Measurements from ENCODE around the gene FGGY.
"Not testable (repeated sequence)": the region's sequence is repeated elsewhere in the genome, so short reads cannot be mapped to it uniquely, and the experiment has no call there.

The FGGY gene

DNA sequence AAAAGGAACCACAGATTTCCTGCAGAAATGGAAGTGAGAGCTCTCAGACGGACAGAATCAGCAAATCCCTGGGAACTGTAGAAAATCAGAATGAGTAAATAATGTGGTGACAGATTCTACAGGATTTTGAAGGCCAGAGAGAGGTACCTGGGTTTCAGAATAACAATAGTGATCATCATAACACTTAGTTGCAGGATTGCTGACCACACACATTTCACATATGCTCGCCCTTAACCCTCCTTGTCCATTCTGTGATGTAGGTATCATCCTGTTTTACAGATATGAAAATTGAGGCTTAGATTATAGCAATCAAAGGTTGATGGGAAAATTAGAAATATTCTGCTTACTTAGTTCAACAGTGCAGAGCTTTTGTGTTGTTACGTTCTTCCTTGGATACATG, 419.9 kb downstream of the FGGY start:
- Histone ChIP-seq H3K36me3 (ENCODE audit: insufficient read depth, low read length) (no peaks in the 10 kb centered on the region), H3K9ac (ENCODE audit: low read depth, low read length) (no peak overlapping the region), H3K27ac (ENCODE audit: low read depth, low read length) (no peak overlapping the region), H3K4me3 (ENCODE audit: low read length) (no peak overlapping the region), H3K27me3 (ENCODE audit: insufficient read depth, low read length) (no peaks in the 10 kb centered on the region), H3K9me3 (ENCODE audit: insufficient read depth, low read depth, low read length) (no peaks in the 10 kb centered on the region), H3K4me1 (ENCODE audit: insufficient read depth, low read length) (peaks cover 6% of the 10 kb centered on the region; the same call in 1 of the 2 replicates)
- WGBS, result 88% methylated on average over 1 of the region's 3 CpGs

DNA sequence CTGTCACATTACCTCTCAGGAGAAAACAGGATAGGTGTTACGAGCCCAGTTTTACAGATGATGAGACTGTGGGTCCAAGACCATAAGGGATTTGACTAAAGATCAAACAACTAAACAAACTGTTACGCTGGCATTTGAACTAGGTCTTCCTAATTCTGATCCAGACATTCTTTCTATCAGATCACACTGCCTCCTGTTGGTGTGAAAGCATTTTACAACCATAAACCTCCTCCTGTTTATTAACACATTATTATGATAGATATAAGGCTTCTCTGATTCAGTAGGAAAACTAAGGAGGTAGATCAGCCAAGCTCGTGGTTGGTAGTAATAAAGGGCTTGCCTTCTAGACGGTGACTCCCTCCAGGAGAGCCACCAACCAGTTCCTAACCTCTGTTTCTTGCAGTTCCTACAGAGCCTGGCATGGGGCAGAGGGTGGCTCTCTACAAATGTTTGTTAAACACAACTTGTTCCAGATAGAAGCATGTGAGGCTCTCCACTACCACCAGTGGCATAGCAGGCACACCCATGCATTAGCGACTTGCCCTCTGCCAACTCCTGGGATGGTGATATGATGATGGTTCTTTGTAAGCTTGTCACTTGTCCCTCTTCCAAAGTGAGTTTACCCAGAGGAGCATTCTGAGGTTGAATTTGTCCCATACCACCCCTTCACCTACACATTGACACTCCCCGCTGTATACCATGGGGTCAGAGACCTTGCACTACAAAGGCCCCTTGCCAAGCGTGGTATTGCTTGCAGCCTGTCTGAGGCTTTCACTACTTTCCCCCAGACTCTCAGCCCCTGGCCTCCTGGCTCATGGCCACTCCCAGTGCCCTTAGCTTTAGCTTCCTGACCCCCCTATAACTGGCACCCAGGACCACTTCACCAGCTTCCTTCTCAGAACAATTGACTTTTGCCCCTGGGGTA, 421.4 kb downstream of the FGGY start:
- no peaks in the 10 kb centered on the region for H3K36me3 ChIP-seq (ENCODE audit: insufficient read depth, low read length)
- no peak overlapping the region for H3K9ac ChIP-seq (ENCODE audit: low read depth, low read length)
- H3K9me3 ChIP-seq (ENCODE audit: insufficient read depth, low read depth, low read length), result peaks cover 5% of the 10 kb centered on the region; the same call in 1 of the 2 replicates
- H3K4me3 ChIP-seq (ENCODE audit: low read length), result no peak overlapping the region
- H3K4me1 ChIP-seq (ENCODE audit: insufficient read depth, low read length), result peaks cover 6% of the 10 kb centered on the region; the same call in 1 of the 2 replicates
- no peak overlapping the region for H3K27ac ChIP-seq (ENCODE audit: low read depth, low read length)
- no peaks in the 10 kb centered on the region for H3K27me3 ChIP-seq (ENCODE audit: insufficient read depth, low read length)
- 91% methylated on average over 7 of the region's 7 CpGs for WGBS

DNA sequence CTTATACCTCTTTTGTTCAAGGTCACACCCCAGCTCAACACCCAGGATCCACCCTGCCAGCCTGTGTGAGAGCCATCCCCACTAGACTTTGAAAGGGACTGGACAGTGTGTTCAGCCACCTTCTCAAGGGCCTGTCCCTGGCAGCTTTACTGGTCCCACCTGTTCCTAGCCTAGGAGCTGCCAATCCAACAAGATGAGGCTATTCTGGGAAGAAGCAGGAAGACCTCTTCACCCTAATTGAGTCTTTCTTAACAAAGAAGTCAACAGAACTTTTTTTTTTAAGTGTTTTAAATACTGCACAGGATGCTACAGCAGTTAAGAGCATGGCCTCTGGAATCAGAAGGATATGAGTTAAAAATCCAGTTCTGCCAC, 422.1 kb downstream of the FGGY start:
- Histone ChIP-seq H3K9ac (ENCODE audit: low read depth, low read length) (no peak overlapping the region), H3K27me3 (ENCODE audit: insufficient read depth, low read length) (no peaks in the 10 kb centered on the region), H3K36me3 (ENCODE audit: insufficient read depth, low read length) (no peaks in the 10 kb centered on the region), H3K4me1 (ENCODE audit: insufficient read depth, low read length) (peaks cover 6% of the 10 kb centered on the region; the same call in 1 of the 2 replicates), H3K27ac (ENCODE audit: low read depth, low read length) (no peak overlapping the region), H3K9me3 (ENCODE audit: insufficient read depth, low read depth, low read length) (peaks cover 6% of the 10 kb centered on the region; the same call in 1 of the 2 replicates), H3K4me3 (ENCODE audit: low read length) (no peak overlapping the region)

DNA sequence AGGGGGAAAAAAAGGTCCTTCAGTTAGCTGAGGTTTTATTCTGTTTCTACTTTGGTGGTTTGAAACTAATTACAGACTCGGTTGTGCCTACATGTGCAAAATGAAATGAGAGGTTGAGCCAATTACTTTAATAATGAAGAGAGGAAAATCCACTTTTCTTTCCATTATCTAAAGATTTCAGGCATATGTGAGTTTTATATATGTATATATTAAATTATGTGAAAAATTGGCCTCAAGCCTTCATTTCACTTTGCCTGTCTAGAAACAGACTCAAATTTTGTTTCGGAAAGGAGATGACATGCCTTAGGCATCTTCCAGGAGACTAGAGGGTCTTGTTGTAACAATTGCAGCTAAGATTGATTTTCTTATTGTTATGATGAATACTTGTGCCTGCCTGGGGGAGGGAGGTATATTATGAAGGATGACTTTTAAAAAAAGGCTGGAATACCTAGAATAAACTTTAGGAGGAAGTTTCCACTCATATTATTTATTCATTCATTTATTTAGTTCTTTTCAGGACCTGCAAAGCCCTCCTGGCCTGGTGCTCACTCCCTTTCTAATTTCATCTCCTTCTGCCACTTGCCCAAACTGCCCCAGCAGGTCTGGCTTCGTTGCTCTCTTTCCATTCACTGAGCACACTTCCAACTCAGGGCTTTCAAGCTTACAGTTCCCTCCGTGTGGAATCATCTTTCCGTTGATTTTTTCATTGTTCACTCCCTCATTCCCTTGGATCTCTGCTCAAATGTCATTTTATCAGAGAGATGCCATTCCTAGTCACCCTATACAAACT, 423.6 kb downstream of the FGGY start:
- peaks cover 6% of the 10 kb centered on the region; the same call in 1 of the 2 replicates for H3K9me3 ChIP-seq (ENCODE audit: insufficient read depth, low read depth, low read length)
- H3K27ac ChIP-seq (ENCODE audit: low read depth, low read length), result no peak overlapping the region
- peaks cover 6% of the 10 kb centered on the region; the same call in 1 of the 2 replicates for H3K4me1 ChIP-seq (ENCODE audit: insufficient read depth, low read length)
- no peak overlapping the region for H3K4me3 ChIP-seq (ENCODE audit: low read length)
- H3K9ac ChIP-seq (ENCODE audit: low read depth, low read length), result no peak overlapping the region
- H3K36me3 ChIP-seq (ENCODE audit: insufficient read depth, low read length), result no peaks in the 10 kb centered on the region
- 84% methylated on average over 5 of the region's 5 CpGs for WGBS
- no peaks in the 10 kb centered on the region for H3K27me3 ChIP-seq (ENCODE audit: insufficient read depth, low read length)

DNA sequence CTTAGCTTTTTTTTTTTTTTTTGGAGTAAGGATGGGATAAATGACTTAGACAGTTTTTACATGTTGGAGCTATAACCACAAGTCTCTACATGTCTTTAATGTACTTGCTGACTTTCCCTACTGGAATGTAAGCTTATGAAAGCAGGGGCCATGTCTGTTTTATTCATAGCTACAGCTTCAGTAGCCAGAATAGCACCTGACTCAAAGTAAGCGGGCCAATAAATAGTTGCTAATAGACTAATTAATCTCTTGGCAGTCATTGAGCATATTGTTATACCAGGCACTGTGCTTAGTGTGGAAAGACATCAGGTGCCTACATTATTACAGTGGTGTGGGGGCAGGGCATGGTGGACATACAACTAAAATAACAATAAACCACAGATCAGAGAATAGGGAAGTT, 433.4 kb downstream of the FGGY start:
- WGBS, result 92% methylated on average over 1 of the region's 1 CpG
- no peaks in the 10 kb centered on the region for H3K36me3 ChIP-seq (ENCODE audit: insufficient read depth, low read length)
- H3K4me3 ChIP-seq (ENCODE audit: low read length), result no peak overlapping the region
- no peaks in the 10 kb centered on the region for H3K27me3 ChIP-seq (ENCODE audit: insufficient read depth, low read length)
- H3K27ac ChIP-seq (ENCODE audit: low read depth, low read length), result no peak overlapping the region
- H3K4me1 ChIP-seq (ENCODE audit: insufficient read depth, low read length), result peaks cover 19% of the 10 kb centered on the region
- no peak overlapping the region for H3K9ac ChIP-seq (ENCODE audit: low read depth, low read length)
- H3K9me3 ChIP-seq (ENCODE audit: insufficient read depth, low read depth, low read length), result no peaks in the 10 kb centered on the region

DNA sequence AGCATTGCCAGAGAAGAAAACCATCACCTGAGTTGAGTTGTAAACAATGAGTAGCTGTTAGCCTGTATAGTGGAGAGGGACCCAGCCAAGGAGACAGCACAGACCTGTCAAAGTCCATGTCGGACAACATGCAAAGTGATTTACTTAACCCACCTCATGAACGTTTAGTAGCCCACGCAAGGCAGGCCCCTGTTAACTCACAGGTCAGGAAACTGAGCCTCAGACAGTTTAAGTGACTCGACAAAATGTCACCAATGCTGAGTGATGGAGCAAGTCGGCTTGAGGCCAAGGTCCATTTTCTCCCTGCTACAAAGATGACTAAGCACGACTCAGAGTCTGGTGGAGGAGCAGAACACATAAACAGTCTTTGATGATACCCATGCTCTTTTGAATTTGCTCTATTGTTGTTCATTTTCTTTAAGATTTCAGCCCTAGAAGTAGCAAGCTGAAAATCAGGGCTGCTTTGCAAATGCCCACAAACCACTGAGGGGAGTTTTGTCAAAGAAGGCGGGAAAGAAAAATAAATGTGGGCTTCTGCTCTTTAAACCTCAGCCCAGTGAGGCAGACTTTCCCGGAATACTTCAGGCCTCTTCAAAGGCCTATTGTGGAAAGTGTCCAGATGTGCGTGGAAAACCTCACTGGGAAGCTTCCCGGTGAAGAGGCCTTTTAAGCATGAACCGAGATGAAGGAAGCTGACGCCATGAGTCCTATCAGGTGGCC, 434.0 kb downstream of the FGGY start:
- 78% methylated on average over 12 of the region's 12 CpGs for WGBS
- Histone ChIP-seq H3K9ac (ENCODE audit: low read depth, low read length) (no peak overlapping the region), H3K4me3 (ENCODE audit: low read length) (no peak overlapping the region), H3K27me3 (ENCODE audit: insufficient read depth, low read length) (no peaks in the 10 kb centered on the region), H3K4me1 (ENCODE audit: insufficient read depth, low read length) (peaks cover 19% of the 10 kb centered on the region), H3K9me3 (ENCODE audit: insufficient read depth, low read depth, low read length) (peaks cover 2% of the 10 kb centered on the region; the same call in 1 of the 2 replicates), H3K36me3 (ENCODE audit: insufficient read depth, low read length) (no peaks in the 10 kb centered on the region), H3K27ac (ENCODE audit: low read depth, low read length) (no peak overlapping the region; the same call in 1 of the 2 replicates)

DNA sequence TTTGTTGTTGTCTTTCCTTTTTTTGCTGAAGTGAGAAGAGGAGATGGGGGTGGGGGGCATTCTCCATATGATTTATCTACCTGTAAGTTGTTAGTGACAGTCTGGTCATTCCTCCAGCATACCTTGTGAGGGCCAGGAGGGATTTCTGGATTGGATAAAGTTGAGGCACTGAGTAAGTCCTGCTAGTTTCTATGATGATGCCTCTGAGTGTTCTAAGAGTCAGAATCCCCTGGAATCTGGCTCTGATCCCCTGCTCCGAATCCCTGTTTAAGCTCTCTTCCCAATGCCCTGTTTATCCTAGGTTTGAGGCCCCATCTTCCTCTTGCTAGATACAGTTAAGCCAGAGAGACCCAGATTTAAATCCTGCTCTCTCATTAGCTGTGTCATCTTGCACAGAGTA, 434.7 kb downstream of the FGGY start:
- H3K27me3 ChIP-seq (ENCODE audit: insufficient read depth, low read length), result no peaks in the 10 kb centered on the region
- H3K27ac ChIP-seq (ENCODE audit: low read depth, low read length), result no peak overlapping the region; the same call in 1 of the 2 replicates
- peaks cover 19% of the 10 kb centered on the region for H3K4me1 ChIP-seq (ENCODE audit: insufficient read depth, low read length)
- WGBS, result 79% methylated on average over 1 of the region's 1 CpG
- H3K9me3 ChIP-seq (ENCODE audit: insufficient read depth, low read depth, low read length), result peaks cover 4% of the 10 kb centered on the region
- no peaks in the 10 kb centered on the region for H3K36me3 ChIP-seq (ENCODE audit: insufficient read depth, low read length)
- H3K4me3 ChIP-seq (ENCODE audit: low read length), result no peak overlapping the region
- H3K9ac ChIP-seq (ENCODE audit: low read depth, low read length), result no peak overlapping the region

DNA sequence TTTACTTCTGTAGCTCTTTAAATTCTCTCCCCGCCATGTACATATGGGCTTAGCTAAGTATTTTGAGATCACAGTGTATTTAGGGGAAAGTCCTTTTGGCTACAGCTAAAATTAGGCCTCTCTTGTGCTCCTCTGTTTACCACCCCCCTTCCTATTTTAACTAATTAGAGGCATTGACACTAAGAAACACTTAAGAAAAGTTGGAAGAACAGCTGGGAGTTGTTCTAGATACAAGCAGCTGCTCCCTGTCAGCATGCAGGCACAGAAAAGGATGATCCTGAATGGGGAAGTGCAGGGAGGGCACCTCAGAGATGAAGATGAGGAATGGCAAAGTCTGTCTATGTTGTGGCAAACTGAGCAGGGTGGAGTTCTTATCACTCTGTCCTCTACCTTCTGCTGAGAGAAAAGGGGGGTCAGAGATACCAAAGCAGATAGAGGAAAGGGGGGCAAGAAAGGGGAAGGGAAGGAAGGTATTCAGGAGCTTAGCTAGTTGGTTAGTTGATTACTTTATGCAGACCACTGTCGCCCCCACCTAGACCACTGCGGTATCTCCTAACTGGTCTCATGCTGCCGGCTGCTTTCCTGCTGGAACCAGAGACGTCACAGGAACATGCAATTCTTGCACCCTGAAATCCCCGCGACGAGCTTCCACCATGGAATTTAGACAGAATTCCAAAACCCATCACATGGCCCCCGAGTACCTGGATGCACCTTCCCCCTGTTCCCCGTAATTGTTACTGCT, 435.5 kb downstream of the FGGY start:
- H3K27ac ChIP-seq (ENCODE audit: low read depth, low read length), result no peak overlapping the region

DNA sequence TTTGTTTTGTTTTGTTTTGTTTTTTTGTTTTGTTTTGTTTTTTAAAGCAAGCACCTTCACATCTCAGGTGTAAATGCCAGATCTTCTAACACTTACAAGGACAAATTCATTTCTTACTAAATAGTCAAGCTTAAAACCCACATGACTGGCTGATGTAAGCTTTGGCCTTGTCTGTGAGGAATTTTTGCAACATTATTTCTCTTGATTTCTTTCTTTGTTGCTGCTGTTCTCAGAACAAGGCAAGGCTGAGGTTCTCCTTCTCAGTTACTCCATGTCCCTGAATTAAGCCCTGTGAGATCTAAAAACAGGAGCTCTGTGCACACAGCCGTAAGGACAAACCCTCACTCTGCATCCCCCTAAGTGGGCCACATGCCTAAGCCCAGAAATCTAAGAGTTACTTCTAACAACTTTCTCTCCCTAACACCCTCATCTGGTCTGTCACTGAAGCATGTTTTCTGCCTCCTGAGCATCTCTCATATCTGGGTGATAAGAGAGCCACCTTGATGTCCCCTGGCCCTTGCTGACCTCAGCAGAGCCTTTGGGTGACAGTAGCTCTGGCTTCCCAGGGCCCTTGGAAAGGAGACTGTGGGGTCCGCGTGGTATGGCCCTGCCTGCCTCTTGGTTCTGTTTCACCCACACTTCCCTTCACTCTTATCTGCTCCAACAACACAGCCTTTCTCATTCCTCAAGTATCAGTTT, 436.7 kb downstream of the FGGY start:
- 97% methylated on average over 3 of the region's 3 CpGs for WGBS
- peaks cover 19% of the 10 kb centered on the region for H3K4me1 ChIP-seq (ENCODE audit: insufficient read depth, low read length)
- no peaks in the 10 kb centered on the region for H3K36me3 ChIP-seq (ENCODE audit: insufficient read depth, low read length)
- no peak overlapping the region for H3K9ac ChIP-seq (ENCODE audit: low read depth, low read length)
- H3K9me3 ChIP-seq (ENCODE audit: insufficient read depth, low read depth, low read length), result peaks cover 8% of the 10 kb centered on the region
- H3K27ac ChIP-seq (ENCODE audit: low read depth, low read length), result no peak overlapping the region
- H3K27me3 ChIP-seq (ENCODE audit: insufficient read depth, low read length), result no peaks in the 10 kb centered on the region
- H3K4me3 ChIP-seq (ENCODE audit: low read length), result no peak overlapping the region

More for the DNA sequence above, 435.5 kb downstream of the FGGY start:
- peaks cover 19% of the 10 kb centered on the region for H3K4me1 ChIP-seq (ENCODE audit: insufficient read depth, low read length)
- WGBS, result 86% methylated on average over 10 of the region's 10 CpGs
- no peaks in the 10 kb centered on the region for H3K36me3 ChIP-seq (ENCODE audit: insufficient read depth, low read length)
- H3K9ac ChIP-seq (ENCODE audit: low read depth, low read length), result no peak overlapping the region
- no peak overlapping the region for H3K4me3 ChIP-seq (ENCODE audit: low read length)
- H3K27me3 ChIP-seq (ENCODE audit: insufficient read depth, low read length), result no peaks in the 10 kb centered on the region
- peaks cover 8% of the 10 kb centered on the region for H3K9me3 ChIP-seq (ENCODE audit: insufficient read depth, low read depth, low read length)

DNA sequence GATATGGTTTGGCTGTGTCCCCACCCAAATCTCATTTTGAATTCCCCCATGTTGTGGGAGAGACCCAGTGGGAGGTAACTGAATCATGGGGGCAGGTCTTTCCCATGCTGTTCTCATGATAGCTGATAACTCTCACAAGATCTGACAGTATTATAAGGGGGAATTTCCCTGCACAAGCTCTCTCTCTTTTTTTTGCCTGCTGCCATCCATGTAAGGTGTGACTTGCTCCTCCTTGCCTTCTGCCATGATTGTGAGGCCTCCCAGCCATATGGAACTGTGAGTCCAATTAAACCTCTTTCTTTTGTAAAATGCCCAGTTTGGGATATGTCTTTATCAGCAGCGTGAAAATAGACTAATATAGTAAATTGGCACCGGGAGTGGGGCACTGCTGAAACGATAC, 439.0 kb downstream of the FGGY start:
- not testable (repeated sequence) for H3K27me3 ChIP-seq (ENCODE audit: insufficient read depth, low read length); H3K9ac ChIP-seq (ENCODE audit: low read depth, low read length); H3K27ac ChIP-seq (ENCODE audit: low read depth, low read length); H3K9me3 ChIP-seq (ENCODE audit: insufficient read depth, low read depth, low read length); H3K36me3 ChIP-seq (ENCODE audit: insufficient read depth, low read length); H3K4me3 ChIP-seq (ENCODE audit: low read length)
- WGBS, result 62% methylated on average over 3 of the region's 3 CpGs
- peaks cover 12% of the 10 kb centered on the region for H3K4me1 ChIP-seq (ENCODE audit: insufficient read depth, low read length)
